NCI-H748 (cell line): ENCODE measurements around the gene FBXO31.
"Not testable (repeated sequence)": the region's sequence is repeated elsewhere in the genome, so short reads cannot be mapped to it uniquely, and the experiment has no call there.

Experiments used
- DNase-seq: peaks from one replicate; lab custom pipeline; 2025; ENCODE audit not compliant: unreplicated experiment; lab: John Stamatoyannopoulos, UW

The FBXO31 gene

DNA sequence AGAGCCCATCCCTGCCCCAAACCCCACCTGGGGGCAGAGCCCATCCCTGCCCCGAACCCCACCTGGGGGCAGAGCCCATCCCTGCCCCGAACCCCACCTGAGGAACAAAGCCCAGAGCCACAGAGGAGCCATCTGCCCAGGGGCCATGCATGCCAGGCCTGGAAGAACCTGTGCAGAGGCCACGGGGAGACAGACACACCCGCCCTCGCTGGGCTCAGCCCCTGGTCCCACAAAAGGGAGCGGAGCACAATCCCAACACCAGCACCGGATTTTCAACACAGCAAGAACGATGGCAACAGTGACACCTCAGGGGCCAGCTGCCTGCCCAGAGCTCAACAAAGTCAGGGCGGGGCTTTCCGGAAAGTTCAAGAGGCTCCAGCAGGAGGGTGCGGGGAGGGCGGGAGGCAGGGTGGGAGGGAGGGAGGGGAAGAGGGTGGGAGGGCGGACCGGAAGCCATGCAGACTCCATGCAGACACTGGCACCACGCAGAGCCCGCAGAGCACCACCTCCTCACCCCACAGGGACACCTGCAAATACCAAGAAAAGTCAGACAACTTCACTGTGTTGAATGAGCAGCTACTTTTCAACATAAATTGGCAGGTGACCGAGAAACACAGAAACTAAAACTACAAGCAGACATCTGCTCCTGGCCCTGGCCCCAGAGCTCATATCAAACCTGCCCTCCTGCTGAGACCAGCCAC lies 38.5 kb downstream of the FBXO31 start:
- no peak for DNase-seq

- DNase-seq, result no peak
Observed at GRCh38 chr16:87344165-87344930, 39.2 kb downstream of the FBXO31 start.

GRCh38 chr16:87343753-87344050 lies 39.9 kb downstream of the FBXO31 start:
- DNase-seq, result no peak

DNA sequence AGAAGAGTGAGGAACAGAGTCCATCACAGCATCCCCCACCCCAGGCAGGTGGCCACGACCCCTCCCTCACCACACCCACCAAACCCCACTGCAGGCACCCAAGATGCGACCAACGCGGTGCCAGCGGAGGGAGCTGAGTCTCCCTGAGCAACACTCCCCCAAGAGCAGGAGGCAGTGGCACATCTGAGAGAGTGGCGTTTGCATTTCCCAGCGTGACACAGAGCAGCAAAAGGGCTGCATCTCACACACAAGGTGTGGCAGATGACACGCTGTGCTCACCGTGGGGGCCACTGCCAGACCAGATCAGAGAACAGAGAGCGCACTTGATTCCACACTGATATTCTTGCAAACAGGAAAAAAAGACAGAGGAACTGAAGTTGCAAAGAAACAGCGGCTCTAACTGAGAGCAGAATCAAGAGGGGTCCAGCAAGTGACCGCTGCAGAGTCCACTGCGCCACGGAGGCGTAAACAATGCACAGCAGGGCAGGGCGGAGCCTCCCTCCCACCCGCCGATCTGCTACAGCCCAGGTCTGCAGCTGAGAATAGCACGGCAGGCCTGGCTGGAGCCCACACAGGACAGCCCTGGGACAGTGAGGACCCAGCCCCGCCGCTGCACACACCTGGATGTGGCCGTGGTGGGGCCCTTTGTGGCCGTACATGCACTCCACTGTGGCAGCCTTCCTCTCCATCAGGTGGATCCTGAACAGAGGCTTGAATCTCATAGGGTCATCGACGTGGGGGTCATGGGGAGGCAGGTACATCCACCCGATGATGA lies 40.4 kb downstream of the FBXO31 start:
- no peak for DNase-seq

DNA sequence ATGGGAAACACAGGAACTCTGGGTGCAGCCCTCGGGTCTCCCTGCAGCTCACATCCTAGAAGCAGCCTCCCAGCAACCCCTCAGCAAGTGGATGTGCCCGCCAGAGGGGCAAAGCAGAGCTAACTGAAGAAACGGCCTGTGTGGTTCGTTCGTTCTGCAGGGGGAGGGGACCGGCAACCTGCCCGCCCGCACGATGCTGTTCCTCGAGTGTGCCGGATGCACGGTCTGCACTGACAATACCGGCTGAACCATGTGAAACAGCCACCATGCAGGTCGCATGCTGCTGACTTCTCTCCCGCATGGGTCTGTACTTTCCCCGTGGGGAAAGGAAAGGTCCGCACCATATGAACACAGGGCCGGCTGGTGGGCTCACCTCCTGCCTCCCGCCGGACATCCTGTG lies 41.1 kb downstream of the FBXO31 start:
- DNase-seq, result no peak

DNA sequence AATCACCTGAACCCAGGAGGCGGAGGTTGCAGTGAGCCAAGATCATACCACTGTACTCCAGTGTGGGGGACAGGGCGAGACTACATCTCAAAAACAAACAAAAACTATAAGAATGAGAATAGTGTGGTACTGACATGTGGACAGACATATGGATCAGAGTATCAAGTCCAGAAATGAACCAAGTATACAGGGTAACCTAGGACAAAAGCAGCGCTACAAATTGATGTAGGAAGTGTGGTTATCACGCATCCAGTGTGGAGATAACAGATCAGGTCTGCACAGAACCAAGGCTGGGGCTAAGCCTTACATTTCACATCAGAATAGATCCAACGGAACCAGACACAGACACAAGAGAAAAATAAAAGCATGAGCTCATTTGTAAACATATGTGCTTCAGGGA lies 43.4 kb downstream of the FBXO31 start:
- no peak for DNase-seq

GRCh38 chr16:87339724-87340105 lies 43.9 kb downstream of the FBXO31 start:
- DNase-seq, result not testable (repeated sequence)

DNA sequence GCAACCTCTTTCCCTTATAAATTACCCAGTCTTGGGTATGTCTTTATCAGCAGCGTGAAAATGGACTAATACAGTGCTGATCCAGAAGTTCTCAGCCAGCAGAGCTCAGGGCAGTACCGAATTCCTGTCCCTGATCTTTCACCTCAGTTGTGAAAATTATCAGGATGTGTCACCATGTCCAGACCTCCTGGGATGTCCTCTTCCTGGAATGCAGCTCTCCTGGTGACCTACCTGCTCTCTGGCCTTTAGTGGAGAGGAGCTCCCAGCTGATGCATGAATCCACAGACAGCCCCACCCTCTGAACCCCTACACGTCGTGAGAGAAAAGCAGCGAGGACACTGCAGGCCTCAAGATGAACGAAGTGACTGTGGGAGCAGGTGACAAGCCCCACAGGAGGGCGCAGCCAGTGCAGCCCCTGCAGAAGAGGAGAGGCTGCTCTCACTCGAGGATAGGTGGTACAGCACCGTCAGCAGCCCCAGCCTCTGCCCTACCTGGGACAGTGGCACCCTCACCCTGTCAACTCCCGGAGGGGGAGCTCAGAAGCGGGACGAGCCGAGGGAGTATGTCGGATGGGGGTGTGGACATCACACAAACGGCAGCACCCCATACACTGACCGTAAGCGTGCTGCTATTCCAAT lies 44.4 kb downstream of the FBXO31 start:
- DNase-seq, result no peak

DNA sequence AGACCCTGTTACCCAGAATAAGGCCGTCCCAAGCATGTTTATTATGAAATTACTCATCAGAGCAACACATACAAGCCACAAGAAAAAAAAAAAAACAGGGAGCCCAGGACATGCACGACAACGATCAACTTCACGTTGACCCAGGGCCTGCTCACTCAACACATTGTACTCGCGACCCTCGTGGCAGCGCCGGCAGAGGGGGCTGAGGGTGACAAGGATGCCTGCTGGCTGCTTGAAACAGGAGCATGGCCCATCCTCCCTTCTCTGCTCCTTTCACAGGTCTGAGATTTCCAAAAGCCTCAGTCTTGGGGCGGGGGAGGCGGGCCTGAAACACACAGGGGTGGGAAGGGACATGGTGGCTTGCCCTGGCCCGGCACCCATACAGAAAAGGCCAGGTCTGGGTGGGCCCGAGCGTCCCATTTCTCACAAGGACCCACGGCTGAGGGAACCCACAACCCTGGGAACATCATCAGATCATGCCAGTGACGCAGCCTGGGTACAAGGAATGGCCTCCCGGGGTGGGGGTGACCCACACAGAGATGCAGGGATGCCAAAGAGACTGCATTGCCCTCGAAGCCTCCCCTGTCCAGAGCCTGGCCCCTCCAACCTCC lies 45.3 kb downstream of the FBXO31 start:
- no peak for DNase-seq

DNA sequence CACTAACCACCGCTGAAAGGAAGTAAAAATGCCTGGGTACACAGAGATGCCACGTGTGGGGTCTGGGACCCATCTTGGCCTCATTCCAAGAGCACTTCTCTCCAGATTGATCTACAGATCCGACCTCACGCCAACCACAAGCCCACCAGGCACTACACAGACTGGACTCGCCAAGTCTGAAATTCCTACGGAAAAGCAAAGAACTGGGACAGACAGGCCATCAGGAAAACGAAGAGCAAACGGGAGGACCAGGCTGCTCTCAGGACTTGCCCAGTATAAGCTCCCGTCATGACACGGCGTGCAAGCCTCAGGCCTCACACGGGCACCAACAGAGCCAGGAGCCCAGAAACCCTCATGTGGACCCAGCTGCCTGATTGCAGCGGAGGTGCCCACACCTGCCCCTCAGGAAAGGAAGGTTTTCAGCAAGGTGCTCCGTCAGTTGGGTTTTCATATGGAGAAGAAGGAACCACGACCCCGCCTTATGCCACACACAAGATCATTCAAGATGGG lies 46.3 kb downstream of the FBXO31 start:
- no peak for DNase-seq

DNA sequence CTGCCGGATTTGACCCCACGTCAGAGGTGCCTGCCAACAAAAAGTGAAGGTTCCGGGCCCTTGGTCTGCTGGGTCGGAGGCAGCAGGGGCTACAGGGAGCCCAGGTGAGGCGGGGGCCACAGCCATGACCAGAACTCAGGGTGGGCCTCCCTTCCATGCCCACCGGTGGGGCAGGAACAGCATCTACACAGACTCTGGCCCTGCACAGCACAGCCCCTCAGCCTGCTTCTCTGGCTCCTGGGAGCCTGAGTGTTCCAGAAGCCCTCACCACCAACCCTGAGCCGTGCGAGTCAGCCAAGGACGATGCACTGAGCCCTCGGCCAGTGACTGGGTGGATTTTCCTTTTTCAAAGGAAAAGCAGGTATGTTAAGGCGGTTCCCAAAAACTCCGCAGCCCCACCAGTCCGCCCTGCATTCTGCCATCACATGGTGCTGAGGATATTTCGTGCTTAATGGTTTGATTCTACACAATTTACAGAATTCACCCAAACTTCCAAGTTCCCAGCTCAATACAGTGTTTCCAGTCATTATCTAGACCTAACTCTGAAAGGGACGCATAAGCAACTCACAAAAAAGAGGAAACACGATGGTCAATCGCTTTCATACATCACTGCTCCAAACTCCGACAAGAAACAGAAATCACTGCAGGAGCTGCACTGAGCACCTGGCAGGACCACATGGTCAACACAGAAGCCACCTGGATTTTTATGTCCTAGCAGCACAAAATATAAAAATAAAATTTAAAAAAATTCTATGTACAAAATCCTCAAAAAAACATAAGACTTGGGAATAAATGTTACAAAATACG lies 46.9 kb downstream of the FBXO31 start:
- DNase-seq, result no peak

DNA sequence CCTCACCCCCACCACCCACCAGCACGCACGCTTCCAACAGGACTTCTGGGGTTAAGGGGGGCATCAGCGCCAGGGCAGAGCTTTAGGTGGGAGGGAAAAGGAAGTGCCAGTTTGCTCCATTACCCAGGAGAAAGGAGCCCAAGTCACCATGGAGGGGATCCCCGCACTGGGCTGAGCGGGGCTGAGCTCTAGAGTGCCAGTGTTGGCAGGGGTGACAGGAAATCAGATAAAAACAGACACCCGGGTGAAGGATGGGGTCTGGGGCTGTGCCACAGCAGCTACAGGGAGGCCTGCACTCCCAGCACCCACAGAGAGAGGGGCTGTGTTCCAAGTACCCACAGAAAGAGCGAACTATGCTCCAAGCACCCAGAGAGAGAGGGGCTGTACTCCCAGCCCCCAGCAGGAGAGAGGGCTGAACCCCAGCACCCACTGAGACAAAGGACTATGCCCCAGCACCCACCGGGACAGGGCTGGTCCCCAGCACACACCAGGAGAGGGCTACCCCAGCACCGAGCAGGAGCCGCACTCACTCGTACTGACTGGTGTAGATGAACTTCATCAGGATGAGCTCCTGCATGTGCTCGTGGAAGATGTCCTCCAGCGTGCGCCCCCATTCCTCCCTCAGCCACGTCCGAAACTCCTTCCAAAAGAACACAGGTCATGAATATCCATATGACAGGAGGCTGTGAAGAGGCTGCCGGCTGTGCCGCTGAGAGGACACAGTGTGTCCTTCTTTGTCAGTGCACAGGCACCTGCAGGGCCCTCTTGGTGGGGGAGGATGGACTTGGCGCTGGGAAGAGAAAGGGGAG lies 47.7 kb downstream of the FBXO31 start:
- DNase-seq, result no peak

DNA sequence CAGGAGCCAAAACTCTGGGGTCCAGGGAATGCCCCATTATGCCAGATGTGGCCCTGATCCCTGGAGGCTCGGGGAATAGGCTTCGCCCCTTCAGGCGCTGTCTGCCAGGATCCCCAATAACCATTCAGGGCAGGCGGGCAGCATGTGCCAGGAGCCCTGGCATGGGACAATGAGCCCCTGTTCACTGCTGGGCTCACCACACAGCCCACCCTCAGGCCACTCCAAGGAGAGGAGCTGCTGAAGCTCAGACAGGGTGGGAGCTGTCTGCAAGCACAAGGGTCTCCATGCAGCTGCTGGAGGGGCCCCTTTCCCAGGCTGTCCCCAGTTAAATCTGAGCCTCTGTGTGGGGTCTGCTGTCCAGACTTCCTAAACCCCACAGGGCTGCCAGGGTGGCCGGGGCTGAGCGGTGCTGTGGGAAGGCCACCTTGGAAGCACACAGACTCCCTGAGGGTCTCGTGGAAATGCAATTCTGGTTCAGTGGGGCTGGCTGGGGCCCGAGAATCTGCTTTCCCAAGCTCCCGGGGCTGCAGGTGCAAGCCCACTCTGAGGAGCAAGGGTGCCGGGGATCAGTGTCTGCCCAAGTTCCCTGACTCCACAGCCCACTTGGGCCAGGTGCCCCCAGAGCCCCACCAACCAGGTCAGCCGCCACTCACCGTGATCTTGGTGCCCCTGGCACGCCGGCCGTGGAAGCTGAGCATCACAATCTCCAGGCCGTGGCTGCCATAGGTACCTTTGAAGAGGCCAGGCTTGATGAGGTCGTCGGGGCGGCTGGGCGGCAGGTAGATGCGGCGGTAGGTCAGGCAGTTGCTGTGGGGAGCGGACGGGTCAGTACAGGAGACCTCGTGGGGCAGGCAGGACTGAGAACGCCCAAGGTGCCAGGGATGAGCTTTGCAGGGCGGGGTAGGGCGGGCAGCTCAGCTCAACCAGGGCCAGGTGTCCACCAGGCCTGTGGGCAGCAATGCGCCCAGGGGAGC lies 48.6 kb downstream of the FBXO31 start:
- DNase-seq, result no peak

DNA sequence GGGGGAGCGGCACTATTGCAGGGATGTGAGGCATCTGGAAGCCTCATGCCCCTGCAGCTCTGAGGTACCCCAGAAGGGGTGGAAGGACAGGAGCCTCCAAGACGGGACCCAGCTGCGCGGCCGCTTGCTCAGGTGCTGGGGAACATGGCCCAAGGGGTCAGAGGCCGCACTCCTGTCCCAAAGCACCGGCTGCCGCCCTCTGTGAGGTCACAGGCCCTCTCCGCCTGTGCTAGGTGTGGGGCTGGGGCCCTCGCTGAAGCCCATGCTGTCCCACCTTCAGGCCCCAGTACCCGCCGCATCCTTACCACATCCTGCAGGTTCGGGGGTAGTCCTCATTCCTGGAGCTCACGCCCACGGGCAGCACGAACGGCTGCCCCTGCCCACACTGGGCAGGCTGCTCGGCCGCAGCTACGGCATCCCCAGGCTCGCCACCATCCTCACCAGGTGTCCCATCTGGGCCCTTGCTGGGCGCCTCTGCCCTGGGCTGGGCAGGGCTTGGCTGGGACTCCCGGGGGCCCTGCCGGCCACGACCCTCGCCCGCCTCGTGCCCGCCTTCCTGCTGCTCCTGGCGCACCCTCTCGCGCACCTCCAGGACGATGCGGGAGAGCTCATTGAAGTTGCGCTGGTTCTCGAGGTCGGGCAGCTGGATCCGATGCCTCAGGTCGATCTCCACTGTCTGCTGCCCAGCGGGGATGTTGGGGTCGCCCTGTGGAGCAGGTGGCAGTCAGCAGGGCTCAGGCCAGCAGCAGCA lies 49.8 kb downstream of the FBXO31 start:
- DNase-seq, result no peak

- no peak for DNase-seq
Observed at GRCh38 chr16:87333101-87333500, 50.5 kb downstream of the FBXO31 start.

GRCh38 chr16:87332150-87332549 lies 51.4 kb downstream of the FBXO31 start:
- no peak for DNase-seq

DNA sequence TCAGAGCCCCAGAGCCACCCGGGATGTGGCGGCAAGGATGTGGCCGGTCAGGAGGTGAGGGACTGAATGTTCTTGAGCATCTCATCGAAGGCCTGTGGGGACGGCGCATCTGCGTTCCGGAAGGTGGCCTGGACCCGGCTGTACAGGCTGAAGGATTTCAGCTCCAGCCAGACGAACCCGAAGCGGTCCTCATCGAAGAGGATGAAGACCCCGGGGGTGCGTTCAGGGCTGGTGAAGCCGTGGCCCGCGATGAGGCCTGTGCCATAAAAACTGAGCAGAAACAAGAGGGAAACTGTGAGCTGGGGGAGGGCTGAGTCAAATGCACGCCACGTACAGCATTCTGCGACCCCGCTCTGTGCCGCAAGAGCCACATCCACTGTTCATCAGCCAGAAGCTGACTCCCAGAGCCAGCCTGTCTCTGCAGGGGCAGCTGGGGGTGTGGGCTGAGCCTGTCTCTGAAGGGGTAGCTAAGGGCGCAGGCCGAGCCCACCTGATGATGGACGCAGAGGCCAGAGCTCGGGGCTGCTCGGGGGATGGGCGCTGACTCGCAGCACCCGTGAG lies 52.3 kb downstream of the FBXO31 start:
- no peak for DNase-seq
